ENCODE measurements around the gene OR4E1. TPM values are rescaled to one million over a fixed set of nuclear protein-coding genes. Genes with fewer than 3 reads are reported as not detected.

The OR4E1 gene
- total and polyA plus RNA-seq, 3 experiments from 2014 or later, result not detected

DNA sequence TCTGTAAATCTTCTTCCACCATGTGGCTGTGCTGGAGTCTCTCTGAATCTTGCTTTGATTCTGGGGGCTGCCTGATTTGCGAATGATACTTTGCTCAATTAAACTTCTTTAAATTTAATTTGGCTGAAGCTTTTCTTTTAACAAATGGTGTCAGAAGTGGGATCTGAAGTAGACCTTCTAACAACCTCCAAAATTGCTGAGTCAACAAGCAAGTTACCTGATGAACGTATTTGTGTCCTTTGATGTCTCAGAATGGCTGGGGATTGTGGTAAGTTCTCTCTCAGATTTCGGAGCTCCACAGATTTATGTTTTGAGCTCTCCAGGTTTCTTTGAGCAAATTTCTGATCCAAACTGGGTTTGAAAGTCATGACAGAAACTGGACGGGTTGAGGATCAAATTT is 1.9 kb upstream of the OR4E1 start:
- Histone ChIP-seq H3K9me3 (ENCODE audit: low read length) (no peaks in the 10 kb centered on the region), H3K27me3 (ENCODE audit: insufficient read depth, low read length, poor library complexity, severe bottlenecking) (no peaks in the 10 kb centered on the region), H3K36me3 (ENCODE audit: insufficient read depth, low read length) (no peaks in the 10 kb centered on the region), H3K4me3 (ENCODE audit: low read length) (no peak overlapping the region), H3K27ac (ENCODE audit: low read depth, low read length) (no peak overlapping the region), H3K4me1 (ENCODE audit: insufficient read depth, low read length) (no peaks in the 10 kb centered on the region)
- H3K27ac Mint-ChIP-seq, result no peak overlapping the region
- CTCF ChIA-PET, result no interaction called here
- H3K4me1 Mint-ChIP-seq, result no peaks in the 10 kb centered on the region
- H3K9me3 Mint-ChIP-seq, result peaks cover 0 to 7% (median 4%) of the 10 kb centered on the region in 5 donors
- peaks cover 7 to 45% of the 10 kb centered on the region in 2 donors for H3K27me3 Mint-ChIP-seq
- H3K4me3 Mint-ChIP-seq, result no peak overlapping the region
- DNase-seq, result no peak
- POLR2A ChIA-PET, result no interaction called here
- H3K36me3 Mint-ChIP-seq, result no peaks in the 10 kb centered on the region

DNA sequence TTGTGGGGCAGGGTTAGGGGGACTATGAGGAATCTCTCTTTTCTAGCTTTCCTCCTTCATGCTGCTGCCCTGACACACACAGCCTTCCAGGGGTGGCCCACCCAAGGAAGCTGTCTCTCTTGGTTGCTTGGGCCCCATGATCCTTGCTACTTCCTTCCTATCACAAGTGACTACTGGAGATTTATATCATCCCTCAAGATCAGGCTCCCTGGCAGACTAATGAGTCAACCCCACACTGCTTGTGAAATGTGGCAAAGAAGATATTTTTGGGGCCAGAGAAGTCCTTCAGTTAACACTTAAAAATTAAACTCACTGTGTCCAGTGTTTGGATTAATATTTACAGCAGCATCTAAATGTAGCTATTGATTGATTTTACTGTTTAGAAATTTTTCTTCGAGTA is 1.5 kb downstream of the OR4E1 start:
- Mint-ChIP-seq H3K9me3 (peaks cover 0 to 7% (median 2%) of the 10 kb centered on the region in 5 donors), H3K36me3 (no peaks in the 10 kb centered on the region), H3K27ac (no peak overlapping the region), H3K4me1 (no peaks in the 10 kb centered on the region), H3K4me3 (no peak overlapping the region), H3K27me3 (peaks cover 9 to 52% of the 10 kb centered on the region in 2 donors)
- POLR2A ChIA-PET, result no interaction called here
- no peak overlapping the region for H3K27ac ChIP-seq (ENCODE audit: low read depth, low read length)
- CTCF ChIA-PET, result no interaction called here
- H3K9me3 ChIP-seq (ENCODE audit: low read length), result no peaks in the 10 kb centered on the region
- H3K4me1 ChIP-seq (ENCODE audit: insufficient read depth, low read length), result no peaks in the 10 kb centered on the region
- H3K27me3 ChIP-seq (ENCODE audit: insufficient read depth, low read length, poor library complexity, severe bottlenecking), result no peaks in the 10 kb centered on the region
- H3K36me3 ChIP-seq (ENCODE audit: insufficient read depth, low read length), result no peaks in the 10 kb centered on the region
- DNase-seq, result no peak
- no peak overlapping the region for H3K4me3 ChIP-seq (ENCODE audit: low read length)

DNA sequence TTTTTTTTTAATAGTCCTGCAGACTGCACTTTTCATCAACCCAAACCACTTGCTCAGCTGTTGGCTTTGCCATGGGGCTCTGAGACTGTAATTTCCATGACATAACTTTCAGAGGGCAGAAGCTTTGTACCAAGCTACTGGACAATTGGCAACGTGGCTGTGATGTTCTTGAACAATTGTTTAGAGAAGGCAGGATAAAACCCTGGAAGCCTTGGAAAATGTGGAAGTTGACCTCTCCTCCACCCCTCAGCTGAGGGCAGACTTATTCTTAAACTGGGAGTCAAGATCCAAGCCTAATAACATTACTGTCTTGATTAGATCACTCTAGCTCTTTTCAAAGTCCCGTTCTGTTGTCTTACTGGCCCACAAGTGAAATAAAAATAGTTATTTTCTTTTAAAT is 2.2 kb downstream of the OR4E1 start:
- H3K27me3 ChIP-seq (ENCODE audit: insufficient read depth, low read length, poor library complexity, severe bottlenecking), result no peaks in the 10 kb centered on the region
- CTCF ChIA-PET, result no interaction called here
- H3K9me3 ChIP-seq (ENCODE audit: low read length), result no peaks in the 10 kb centered on the region
- peaks cover 10 to 55% of the 10 kb centered on the region in 2 donors for H3K27me3 Mint-ChIP-seq
- no peaks in the 10 kb centered on the region for H3K36me3 ChIP-seq (ENCODE audit: insufficient read depth, low read length)
- POLR2A ChIA-PET, result no interaction called here
- no peak overlapping the region for H3K4me3 Mint-ChIP-seq
- H3K4me1 Mint-ChIP-seq, result no peaks in the 10 kb centered on the region
- peaks cover 0 to 7% (median 2%) of the 10 kb centered on the region in 5 donors for H3K9me3 Mint-ChIP-seq
- no peak overlapping the region for H3K27ac ChIP-seq (ENCODE audit: low read depth, low read length)
- no peaks in the 10 kb centered on the region for H3K4me1 ChIP-seq (ENCODE audit: insufficient read depth, low read length)
- no peak overlapping the region for H3K27ac Mint-ChIP-seq
- no peak overlapping the region for H3K4me3 ChIP-seq (ENCODE audit: low read length)
- no peak for DNase-seq
- no peaks in the 10 kb centered on the region for H3K36me3 Mint-ChIP-seq

DNA sequence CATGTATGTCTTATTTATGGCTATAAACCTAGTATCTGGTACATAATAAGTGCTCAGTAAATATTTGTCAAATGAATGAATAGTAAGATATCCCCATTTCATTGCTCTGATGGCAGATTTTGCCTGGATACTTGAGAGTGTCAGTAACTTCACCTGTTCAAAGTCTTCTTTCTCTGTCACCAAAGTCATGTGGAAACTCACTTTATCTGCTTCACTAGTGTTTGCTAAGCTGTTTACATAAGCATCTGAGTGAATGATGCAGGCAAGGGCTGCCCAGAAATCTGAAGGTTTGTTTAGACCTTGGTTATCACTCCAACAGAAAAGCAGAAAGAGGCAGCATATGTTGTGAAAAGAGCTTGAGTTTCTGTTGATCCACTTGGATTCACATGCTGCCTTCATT is 4.3 kb downstream of the OR4E1 start:
- H3K4me3 Mint-ChIP-seq, result no peak overlapping the region
- H3K27ac ChIP-seq (ENCODE audit: low read depth, low read length), result no peak overlapping the region
- no peaks in the 10 kb centered on the region for H3K36me3 ChIP-seq (ENCODE audit: insufficient read depth, low read length)
- POLR2A ChIA-PET, result no interaction called here
- H3K27me3 Mint-ChIP-seq, result peaks cover 12 to 57% of the 10 kb centered on the region in 2 donors
- H3K4me3 ChIP-seq (ENCODE audit: low read length), result no peak overlapping the region
- no peak for DNase-seq
- H3K27ac Mint-ChIP-seq, result no peak overlapping the region
- H3K9me3 ChIP-seq (ENCODE audit: low read length), result no peaks in the 10 kb centered on the region
- H3K27me3 ChIP-seq (ENCODE audit: insufficient read depth, low read length, poor library complexity, severe bottlenecking), result no peaks in the 10 kb centered on the region
- no peaks in the 10 kb centered on the region for H3K4me1 ChIP-seq (ENCODE audit: insufficient read depth, low read length)
- CTCF ChIA-PET, result no interaction called here
- no peaks in the 10 kb centered on the region for H3K4me1 Mint-ChIP-seq
- H3K36me3 Mint-ChIP-seq, result no peaks in the 10 kb centered on the region
- H3K9me3 Mint-ChIP-seq, result peaks cover 0 to 2% (median 0%) of the 10 kb centered on the region in 5 donors

DNA sequence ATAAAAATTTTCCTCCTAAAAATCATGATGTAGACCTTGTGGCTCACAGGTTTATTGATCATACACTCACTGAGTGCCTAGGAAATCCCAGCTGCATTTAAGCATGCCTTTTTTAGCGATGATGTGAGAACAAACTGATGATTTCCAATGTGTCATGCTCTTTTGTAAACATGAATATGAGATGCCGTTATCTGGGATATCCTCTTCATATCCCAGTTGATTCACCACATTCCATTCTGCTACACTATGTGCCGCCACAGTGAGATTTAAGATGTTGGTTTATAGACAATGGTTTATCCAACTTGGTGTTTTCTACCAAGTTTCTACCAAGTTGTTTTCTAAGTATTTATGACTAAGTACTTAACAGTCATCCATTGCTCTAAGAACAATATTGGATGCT is 5.2 kb downstream of the OR4E1 start:
- Mint-ChIP-seq H3K4me1 (no peaks in the 10 kb centered on the region), H3K27me3 (peaks cover 14 to 65% of the 10 kb centered on the region in 2 donors), H3K4me3 (no peak overlapping the region), H3K36me3 (no peaks in the 10 kb centered on the region), H3K27ac (no peak overlapping the region), H3K9me3 (peaks cover 0 to 3% (median 0%) of the 10 kb centered on the region in 5 donors)
- H3K36me3 ChIP-seq (ENCODE audit: insufficient read depth, low read length), result no peaks in the 10 kb centered on the region
- H3K9me3 ChIP-seq (ENCODE audit: low read length), result no peaks in the 10 kb centered on the region
- H3K27ac ChIP-seq (ENCODE audit: low read depth, low read length), result no peak overlapping the region
- no peak for DNase-seq
- no peaks in the 10 kb centered on the region for H3K4me1 ChIP-seq (ENCODE audit: insufficient read depth, low read length)
- CTCF ChIA-PET, result no interaction called here
- H3K27me3 ChIP-seq (ENCODE audit: insufficient read depth, low read length, poor library complexity, severe bottlenecking), result no peaks in the 10 kb centered on the region
- POLR2A ChIA-PET, result no interaction called here
- no peak overlapping the region for H3K4me3 ChIP-seq (ENCODE audit: low read length)

DNA sequence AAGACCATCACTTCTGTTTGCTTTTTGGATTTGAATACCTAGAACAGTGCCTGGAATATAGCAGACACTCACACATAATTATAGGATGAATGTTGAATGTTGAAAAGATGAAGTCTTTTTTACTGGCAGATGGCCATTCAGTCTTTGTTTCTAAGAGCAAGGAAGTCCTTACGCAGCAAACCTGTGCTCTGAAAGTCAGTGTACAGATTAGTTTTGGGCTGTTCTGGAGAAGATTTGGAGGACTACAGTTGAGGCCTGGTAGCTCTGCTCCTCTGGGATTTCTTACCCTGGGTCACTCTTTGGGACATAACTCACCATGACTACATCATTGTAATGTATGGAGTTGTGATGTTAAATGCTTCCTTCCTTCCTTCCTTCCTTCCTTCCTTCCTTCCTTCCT is 16.6 kb downstream of the OR4E1 start:
- no peak overlapping the region for H3K4me3 ChIP-seq (ENCODE audit: low read length)
- Mint-ChIP-seq H3K4me1 (no peaks in the 10 kb centered on the region), H3K4me3 (no peak overlapping the region), H3K27me3 (peaks cover 3 to 27% of the 10 kb centered on the region in 2 donors), H3K27ac (no peak overlapping the region), H3K9me3 (no peaks in the 10 kb centered on the region), H3K36me3 (no peaks in the 10 kb centered on the region)
- H3K27me3 ChIP-seq (ENCODE audit: insufficient read depth, low read length, poor library complexity, severe bottlenecking), result no peaks in the 10 kb centered on the region
- ChIA-PET POLR2A (no interaction called here), CTCF (no interaction called here)
- H3K4me1 ChIP-seq (ENCODE audit: insufficient read depth, low read length), result no peaks in the 10 kb centered on the region
- no peaks in the 10 kb centered on the region for H3K9me3 ChIP-seq (ENCODE audit: low read length)
- H3K36me3 ChIP-seq (ENCODE audit: insufficient read depth, low read length), result no peaks in the 10 kb centered on the region
- DNase-seq, result no peak
- no peak overlapping the region for H3K27ac ChIP-seq (ENCODE audit: low read depth, low read length)

DNA sequence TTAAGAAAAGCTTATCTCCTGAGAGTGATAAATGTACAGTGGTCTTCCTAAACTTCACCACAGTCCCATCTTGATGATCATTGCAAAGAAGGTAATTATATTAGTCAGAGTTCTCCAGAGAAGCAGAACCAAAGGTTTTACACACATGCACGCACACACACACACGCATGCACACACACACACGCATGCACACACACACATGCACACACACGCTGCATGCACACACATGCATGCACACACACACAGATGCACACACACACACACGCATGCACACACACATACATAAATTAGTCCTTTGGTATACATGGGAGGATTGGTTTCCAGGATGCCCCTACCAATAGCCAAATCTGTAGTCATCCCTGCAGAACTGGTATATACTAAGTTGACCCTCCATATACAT is 19.4 kb downstream of the OR4E1 start:
- H3K4me3 ChIP-seq (ENCODE audit: low read length), result no peak overlapping the region
- H3K27ac ChIP-seq (ENCODE audit: low read depth, low read length), result no peak overlapping the region
- Mint-ChIP-seq H3K27ac (no peak overlapping the region), H3K9me3 (no peaks in the 10 kb centered on the region), H3K4me3 (no peak overlapping the region), H3K36me3 (no peaks in the 10 kb centered on the region), H3K4me1 (no peaks in the 10 kb centered on the region), H3K27me3 (peaks cover 0 to 37% of the 10 kb centered on the region in 2 donors)
- ChIA-PET POLR2A (no interaction called here), CTCF (no interaction called here)
- H3K4me1 ChIP-seq (ENCODE audit: insufficient read depth, low read length), result no peaks in the 10 kb centered on the region
- peaks cover 3% of the 10 kb centered on the region for H3K27me3 ChIP-seq (ENCODE audit: insufficient read depth, low read length, poor library complexity, severe bottlenecking)
- no peaks in the 10 kb centered on the region for H3K36me3 ChIP-seq (ENCODE audit: insufficient read depth, low read length)
- no peaks in the 10 kb centered on the region for H3K9me3 ChIP-seq (ENCODE audit: low read length)
- no peak for DNase-seq

DNA sequence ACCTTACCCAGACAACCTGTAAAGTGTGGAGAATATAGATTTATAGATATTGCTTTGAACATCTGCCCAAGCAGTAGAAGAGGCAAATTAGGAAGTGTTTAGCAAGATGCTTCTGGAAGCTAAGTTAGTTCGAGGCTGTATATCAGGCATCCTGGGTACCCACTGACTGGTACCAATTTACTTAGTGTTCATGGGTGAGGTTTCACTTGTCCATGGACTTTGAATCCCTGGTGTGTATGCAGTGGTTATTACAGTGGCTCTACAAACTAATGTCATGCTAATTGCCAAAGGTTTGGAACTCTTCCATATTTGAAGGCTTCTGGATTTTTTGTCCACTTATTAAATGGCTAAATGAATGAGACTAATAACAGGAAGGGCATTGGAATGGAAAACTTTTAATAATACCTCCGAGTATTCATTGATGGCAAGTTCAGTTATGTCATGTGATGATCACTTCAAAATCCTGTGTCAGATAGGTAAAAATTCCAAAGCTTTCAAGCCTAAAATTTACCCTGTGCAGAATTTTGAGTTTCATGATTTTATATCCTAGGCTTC is 20.2 kb downstream of the OR4E1 start, which contains the start of gene OR4E2:
TSS of gene OR4E2 (plus strand) at position 505 of the 555 bp plus-strand sequence. CDS start 11,248 bp downstream, outside the sequence.
- H3K27me3 ChIP-seq (ENCODE audit: insufficient read depth, low read length, poor library complexity, severe bottlenecking), result peaks cover 3% of the 10 kb centered on the region
- no peaks in the 10 kb centered on the region for H3K9me3 ChIP-seq (ENCODE audit: low read length)
- no peak for DNase-seq
- peaks cover 0 to 34% of the 10 kb centered on the region in 2 donors for H3K27me3 Mint-ChIP-seq
- no peaks in the 10 kb centered on the region for H3K36me3 ChIP-seq (ENCODE audit: insufficient read depth, low read length)
- H3K4me1 Mint-ChIP-seq, result no peaks in the 10 kb centered on the region
- ChIA-PET POLR2A (no interaction called here), CTCF (no interaction called here)
- no peak within 1 kb of the TSS for H3K4me3 Mint-ChIP-seq
- no peak within 1 kb of the TSS for H3K4me3 ChIP-seq (ENCODE audit: low read length)
- H3K27ac Mint-ChIP-seq, result no peak within 1 kb of the TSS
- H3K27ac ChIP-seq (ENCODE audit: low read depth, low read length), result no peak within 1 kb of the TSS
- H3K9me3 Mint-ChIP-seq, result no peaks in the 10 kb centered on the region
- H3K36me3 Mint-ChIP-seq, result no peaks in the 10 kb centered on the region
- no peaks in the 10 kb centered on the region for H3K4me1 ChIP-seq (ENCODE audit: insufficient read depth, low read length)

Data from CD8-positive, alpha-beta memory T cell (primary cell).